SH-SY5Y (cell line): Measurements from ENCODE around the gene MMS19.

Experiments used
- GATA2 ChIP-seq: IDR thresholded peaks from 2 replicates; pipeline ENCODE4 v1.6.1; 2011; ENCODE audit warnings: mild to moderate bottlenecking, low read depth, low read length
- GATA3 ChIP-seq: IDR thresholded peaks from 2 replicates; pipeline ENCODE4 v1.6.1; 2011; ENCODE audit warnings: low read depth, mild to moderate bottlenecking, low read length, moderate library complexity

MMS19 gene

DNA sequence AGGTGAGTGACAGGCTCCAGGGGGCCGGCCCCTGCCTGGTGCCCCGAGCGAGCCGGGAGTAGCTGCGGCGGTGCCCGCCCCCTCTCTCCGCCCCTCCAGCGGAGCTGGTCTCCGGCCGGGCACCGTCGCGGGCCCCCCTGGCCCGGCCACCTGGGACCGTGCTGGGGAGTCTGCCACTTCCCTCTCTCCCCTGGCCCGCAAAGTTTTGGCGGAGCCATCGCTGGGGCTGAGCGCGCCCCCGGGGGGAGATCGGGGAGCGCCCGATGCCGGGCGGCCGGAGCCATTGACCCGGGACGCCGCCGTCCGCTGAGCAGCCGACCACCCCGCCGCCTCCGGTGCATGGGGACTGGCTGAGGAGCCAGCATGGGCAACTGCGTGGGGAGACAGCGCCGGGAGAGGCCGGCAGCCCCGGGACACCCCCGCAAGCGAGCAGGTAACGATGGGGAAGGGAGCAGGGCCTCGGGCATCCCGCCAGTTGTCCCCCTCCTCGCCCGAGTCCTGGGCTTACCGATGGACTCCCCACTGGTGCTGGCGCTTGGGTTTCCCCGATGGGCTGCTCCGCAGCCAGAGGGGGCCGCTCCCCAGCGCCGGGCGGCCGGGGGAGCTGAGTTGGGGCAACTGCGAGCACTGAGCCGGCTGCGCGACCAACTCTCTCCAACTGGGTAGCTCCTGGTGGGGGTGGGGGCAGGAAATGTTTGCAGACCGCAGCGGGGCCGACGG, 779 bp upstream of the MMS19 start, which contains the start of gene UBTD1:
TSS of gene UBTD1 (plus strand) at position 84 of the 720 bp plus-strand sequence. CDS start at position 364, 280 bp downstream.
- TF ChIP-seq GATA3 (no peak), GATA2 (no peak)

DNA sequence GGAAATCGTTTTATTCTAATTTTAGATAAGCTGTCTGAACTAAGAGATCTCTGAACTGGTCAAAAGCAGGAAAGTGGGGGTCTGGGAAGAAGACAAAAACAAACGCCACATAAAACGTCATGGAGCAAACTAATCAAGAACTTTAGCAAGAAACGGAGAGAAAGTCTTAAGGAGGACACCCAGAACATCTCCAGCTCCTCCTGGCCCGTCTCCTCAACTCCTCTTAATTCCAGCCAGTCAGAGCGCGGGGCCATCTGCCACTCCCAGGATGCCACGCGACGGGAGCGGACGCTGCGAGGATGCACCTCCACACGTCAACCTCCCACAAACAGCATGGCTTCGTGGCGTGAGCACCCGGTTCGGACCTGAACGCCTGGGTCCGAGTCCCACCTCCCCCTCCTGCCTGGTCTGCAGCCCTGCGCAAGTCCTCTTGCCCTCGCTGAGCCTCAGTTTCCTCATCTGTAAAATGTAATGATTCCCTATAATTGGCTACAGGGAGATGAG, 598 bp downstream of the MMS19 start:
- TF ChIP-seq GATA3 (no peak), GATA2 (no peak)

DNA sequence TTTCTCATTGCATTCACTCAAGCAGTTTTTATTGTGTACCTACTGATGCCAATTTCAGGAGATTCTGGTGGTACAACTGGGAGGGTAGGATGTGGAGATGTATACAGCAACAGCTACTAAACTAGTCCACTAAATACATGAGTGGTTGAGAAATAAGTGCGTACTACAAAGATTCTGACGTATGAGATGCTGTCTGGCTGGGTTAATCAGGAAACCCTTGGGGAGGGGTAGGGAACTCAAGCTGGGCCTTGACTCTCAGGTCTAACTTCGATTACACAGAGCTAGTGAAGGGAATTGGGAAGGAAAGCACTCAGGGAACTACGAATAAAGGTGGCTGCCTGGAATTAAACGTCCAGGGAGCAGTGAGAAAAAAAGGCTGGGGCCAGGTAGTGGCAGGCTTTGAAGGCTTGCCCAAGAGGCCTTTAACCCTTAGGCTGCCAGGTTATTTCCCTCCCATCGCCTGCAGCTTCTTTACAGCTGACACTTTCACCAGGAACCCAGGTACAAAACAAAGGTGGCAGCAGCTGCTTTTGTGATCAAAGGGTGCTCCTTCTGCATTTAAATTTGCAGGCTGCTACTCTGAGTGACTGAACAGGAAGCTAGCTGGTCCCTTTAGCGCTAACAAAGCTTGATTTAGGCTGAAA, 3.2 kb downstream of the MMS19 start:
- TF ChIP-seq GATA2: no peak
- TF ChIP-seq GATA3: no peak

DNA sequence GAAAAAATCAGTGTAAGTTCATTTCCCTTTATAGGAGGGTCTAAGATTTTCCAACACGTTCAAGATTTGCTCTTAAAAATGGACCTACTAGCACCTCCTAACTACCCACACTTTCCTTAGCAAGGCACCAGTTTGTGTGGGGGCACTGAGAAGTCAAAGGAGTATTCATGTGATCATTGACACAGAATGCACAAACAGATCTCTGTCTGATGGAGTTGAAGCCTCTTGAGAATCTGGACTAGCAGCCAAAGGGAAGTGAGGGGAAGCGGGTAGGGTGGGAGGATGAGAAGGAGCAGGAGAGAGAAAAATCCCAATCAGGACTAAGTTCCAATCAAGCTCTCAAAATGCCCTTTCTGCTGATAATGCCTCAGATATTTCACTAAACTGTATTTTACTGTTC, 4.1 kb downstream of the MMS19 start:
- TF ChIP-seq GATA3: no peak
- TF ChIP-seq GATA2: no peak

DNA sequence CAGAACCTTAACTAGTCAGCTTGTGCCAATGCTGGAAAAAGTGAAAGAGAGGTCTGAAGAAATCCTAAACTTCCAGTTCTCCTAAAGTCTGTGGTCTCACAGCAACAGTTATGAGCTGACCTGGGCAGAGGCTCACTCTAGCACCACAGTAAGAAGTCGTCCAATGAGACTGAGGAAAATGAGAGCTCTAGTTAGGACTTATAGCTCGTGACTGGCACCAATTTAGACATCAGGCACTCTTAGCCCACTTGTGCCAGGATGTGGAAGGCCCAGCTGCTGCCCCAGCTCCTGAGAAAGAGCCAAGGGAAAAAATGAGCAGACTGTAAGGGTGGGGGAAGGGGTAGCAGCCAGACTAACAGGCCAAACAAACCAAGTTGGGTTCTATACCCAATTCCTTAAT, 7.6 kb downstream of the MMS19 start:
- TF ChIP-seq GATA2 (no peak), GATA3 (no peak)

DNA sequence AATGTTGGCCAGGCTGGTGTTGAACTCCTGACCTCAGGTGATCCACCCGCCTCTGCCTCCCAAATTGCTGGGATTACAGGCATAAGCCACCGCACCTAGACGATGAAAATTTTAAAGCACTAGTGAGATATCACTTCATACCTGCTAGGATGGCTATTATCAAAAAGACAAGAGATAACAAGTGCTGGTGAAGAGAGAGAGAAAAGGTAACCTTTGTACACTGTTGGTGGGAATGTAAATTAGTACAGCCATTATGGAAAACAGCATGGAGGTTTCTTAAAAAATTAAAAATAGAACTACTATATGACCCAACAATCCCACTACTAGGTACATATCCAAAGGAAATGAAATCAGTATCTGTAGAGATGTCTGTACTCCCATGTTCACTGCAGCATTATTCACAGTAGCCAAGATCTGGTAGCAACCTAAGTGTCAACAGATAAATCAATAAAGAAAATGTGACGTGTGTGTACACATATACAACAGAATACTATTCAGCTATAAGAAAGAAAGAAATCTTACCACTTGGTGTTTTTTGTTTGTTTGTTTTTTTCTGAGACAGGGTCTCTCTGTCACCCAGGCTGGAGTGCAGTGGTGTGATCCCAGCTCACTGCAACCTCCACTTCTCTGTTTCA, 12.5 kb downstream of the MMS19 start:
- TF ChIP-seq GATA3 (no peak), GATA2 (no peak)

DNA sequence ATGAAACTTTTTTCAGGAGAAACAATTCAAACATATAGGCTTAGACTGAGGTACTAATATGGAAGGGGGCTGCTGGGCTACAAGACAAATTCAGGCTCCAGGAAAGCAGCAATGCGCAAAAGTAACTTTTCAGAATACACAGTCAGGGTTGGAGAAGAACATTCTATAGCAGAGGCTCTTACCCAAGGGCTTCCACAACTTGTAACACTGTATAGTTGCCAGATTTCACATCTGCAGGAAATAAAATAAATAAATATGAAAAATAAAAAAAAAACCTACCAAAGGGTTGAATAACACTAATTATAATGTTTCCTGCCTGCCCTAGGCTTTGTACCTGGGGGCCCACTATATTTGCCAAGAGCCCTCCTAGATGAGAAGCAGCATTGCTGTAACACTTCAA, 14.3 kb downstream of the MMS19 start:
- TF ChIP-seq GATA3 (no peak), GATA2 (no peak)

DNA sequence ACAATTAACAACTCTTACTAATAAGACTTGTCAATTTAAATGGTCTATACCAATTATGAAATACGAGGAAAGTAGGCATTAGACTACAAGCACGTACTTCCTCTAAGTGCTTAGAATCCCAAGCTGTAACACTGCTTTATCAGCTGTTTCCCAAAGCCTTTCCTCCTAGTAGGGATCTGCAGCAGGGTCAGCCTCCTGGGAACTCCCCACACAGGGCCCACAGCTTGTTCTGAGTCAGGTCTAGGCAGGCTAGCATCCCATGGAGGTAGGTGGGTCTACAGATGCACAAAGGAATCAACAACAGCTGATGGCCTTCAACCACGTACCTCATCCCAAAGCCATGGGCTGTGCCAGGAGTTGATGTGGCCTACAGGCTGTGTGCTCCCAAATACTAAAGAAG, 14.7 kb downstream of the MMS19 start:
- no peak for TF ChIP-seq GATA2
- TF ChIP-seq GATA3: no peak

DNA sequence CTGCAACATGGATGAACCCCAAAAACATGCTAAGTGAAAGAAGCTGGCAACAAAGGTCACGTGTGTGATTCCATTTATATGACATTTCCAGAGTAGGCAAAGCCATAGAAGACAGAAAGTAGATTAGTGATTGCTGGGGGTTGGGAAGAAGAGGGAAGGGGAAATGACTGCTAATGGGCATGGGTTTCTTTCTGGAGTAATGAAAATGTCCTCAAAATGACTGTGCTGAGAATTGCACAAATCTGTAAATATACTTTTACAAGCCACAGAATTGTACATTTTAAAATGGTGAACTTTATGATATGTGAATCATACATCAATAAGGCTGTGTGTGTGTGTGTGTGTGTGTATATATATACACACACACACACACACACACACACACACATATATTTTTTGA, 15.8 kb downstream of the MMS19 start:
- TF ChIP-seq GATA2 (no peak), GATA3 (no peak)

DNA sequence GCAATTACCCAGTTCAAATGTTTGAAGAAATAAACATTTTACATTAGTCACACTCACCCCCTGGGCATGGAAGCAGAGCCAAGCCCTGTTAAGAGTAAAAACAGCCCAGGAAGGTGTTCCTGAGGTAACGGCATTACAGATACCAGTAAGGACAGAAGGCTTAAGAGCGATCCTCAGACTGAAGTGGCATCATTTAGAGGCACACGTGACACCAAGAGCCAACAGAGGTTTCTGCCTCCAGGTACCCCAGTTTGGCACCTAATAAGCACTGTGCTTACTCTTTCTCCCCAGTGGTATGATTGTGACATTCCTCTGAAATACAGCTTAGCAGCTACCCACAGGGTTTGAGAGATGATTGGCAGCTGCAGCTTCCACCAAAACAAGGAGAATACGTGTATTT, 17.2 kb downstream of the MMS19 start:
- TF ChIP-seq GATA3: no peak

DNA sequence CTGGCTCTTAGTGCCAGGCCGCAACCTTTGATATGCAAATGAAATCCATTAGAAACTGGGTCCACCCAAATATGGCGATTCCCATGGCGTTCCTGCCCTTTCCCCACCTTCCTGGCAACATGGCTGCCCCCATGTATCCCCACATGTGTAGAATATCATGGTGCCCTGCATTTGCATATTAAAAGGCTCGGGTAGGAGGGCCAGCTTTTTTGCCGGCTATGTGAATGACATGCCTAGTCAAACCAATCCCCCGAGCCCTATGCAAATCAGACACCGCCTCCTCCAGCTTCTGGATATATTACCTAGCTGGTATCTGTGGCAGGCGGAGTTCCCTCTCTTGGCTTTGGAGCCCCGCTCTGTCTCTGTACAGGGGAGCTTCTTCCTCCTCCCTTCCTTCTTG, 18.3 kb downstream of the MMS19 start:
- TF ChIP-seq GATA2 (no peak), GATA3 (no peak)

DNA sequence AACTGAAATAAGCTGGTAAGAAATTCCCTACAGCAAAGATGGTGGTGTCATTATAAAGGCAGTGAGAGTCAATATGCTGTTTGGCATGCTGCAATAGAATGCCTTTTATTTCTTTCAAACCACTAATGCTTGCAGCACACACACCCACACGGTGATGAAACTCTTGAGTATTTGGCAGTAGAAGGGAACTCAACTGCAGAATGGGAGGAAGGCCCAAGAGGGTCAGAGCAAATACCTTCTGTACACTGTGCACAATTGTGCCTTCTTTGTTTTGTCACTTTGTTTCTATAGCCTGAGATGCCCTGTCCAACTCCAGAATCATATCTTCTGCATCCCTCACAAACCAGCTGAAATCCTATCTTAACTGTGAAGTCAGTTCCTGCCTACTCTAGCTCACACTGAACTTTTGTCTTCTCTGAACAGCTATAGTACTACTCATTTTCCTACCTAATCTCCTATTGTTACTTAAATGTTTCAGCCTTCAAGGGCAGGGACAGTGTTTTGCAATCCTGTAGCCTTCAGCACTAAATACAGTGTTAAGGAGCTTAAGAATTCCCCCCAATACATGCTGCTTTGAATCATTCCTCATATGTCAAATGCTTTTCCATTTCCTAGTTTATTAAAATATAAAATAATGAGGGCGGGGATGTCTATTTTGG, 22.2 kb downstream of the MMS19 start:
- TF ChIP-seq GATA3 (no peak), GATA2 (no peak)

DNA sequence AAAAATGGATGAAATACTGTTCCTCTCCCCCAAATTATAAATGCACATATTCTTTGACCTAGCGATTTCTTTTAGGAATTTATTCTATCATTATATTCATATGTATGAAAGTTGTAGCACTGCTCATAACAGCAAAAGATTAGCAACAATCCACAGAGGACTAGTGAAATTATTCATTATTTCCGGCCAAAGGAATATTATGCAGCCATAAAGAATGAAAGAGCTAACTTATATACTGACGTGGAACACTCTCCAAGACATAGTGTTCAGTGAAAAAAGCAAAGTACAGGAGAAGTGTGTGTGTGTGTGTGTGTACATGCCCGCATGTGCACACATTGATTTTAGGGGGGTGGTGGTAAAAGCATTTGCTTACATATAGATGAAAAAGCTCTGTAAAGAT, 23.3 kb downstream of the MMS19 start:
- TF ChIP-seq GATA3 (no peak), GATA2 (no peak)

DNA sequence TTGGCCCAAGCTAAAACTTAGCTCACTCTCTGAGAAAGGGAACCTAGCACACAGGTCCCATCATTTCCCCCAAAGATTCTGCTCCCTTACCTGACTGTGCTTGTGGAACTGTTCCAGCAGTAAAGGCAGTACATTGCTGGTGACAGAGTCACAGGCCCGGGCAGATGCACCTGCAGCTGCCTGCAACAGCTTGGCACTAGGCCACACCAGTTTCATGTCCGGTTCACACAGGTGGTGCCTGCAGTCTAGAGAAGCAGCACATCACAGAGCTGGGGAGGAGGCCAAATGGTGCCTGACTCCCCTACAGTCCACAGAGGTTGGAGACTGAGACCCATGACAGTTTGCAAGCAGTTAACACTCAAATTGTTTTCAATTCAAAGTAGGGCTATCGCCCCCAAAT, 30.1 kb downstream of the MMS19 start:
- no peak for TF ChIP-seq GATA2
- no peak for TF ChIP-seq GATA3
